ENCODE results near the gene HAND2.

Gene HAND2

DNA sequence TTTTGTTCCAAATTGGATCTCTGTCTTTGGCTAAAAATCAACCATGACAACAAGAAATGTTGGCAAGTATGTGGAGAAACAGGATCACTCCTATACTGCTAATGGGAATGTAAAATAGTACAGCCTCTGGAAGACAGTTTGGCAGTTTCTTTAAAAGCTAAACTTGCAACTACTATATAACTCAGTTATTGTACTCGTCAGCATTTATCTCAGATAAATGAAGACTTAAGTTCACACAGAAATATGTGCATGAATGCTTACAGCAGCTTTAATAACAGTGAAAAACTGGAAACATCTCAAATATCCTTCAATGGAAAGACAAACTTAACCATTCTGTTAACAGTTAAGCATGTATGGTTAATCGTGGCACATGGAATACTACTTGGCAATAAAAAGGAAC lies 15.4 kb upstream of the HAND2 start:
- Mint-ChIP-seq H3K4me1 (ENCODE audit: low read depth) (no peaks in the 10 kb centered on the region), H3K27ac (no peak overlapping the region), H3K4me3 (no peak overlapping the region), H3K9me3 (no peaks in the 10 kb centered on the region), H3K27me3 (ENCODE audit: low read depth) (peaks cover 44% of the 10 kb centered on the region), H3K36me3 (ENCODE audit: low read depth) (no peaks in the 10 kb centered on the region)

DNA sequence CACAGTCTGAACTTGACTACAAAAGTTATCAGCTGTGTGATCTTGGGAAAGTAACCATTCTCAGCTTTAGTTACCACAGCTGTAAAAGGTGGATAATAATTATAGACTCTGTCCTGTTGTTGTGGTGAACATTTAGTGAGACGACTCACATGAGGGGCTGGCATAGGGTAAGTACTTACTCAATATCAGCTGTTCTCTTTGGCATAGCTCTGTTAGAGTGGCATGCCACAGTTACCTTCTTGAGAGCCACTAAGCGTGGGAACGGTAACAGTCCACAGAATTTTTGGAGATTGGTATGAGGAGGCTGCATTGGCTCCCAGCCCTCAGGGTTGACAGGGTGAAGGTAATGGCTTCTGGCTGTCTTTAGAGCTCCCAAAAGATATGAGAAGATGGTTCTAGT lies 13.2 kb upstream of the HAND2 start:
- no peaks in the 10 kb centered on the region for H3K9me3 Mint-ChIP-seq
- peaks cover 3% of the 10 kb centered on the region for H3K36me3 Mint-ChIP-seq (ENCODE audit: low read depth)
- no peak overlapping the region for H3K27ac Mint-ChIP-seq
- peaks cover 5% of the 10 kb centered on the region for H3K4me1 Mint-ChIP-seq (ENCODE audit: low read depth)
- peaks cover 59% of the 10 kb centered on the region for H3K27me3 Mint-ChIP-seq (ENCODE audit: low read depth)
- no peak overlapping the region for H3K4me3 Mint-ChIP-seq

DNA sequence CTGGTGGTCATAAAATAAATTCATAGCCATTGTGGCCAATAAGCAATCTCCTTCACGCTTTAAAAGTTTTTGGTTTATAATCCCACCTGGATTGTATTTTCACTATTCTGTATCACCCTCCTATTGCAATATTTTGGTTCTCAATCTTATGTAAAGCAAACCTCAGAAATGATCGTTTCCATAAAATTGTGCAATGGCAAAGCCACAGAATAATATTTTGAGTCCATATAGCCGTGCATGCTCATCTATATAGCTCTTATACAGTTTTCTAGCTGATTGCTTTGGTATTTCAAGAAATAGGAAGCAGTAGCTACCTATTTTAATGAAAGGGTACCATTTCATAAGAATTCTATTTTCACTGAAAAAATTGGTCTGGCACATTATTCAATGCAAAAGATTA lies 10.0 kb upstream of the HAND2 start:
- peaks cover 5% of the 10 kb centered on the region for H3K4me1 Mint-ChIP-seq (ENCODE audit: low read depth)
- H3K4me3 Mint-ChIP-seq, result no peak overlapping the region
- no peak overlapping the region for H3K27ac Mint-ChIP-seq
- H3K9me3 Mint-ChIP-seq, result peaks cover 3% of the 10 kb centered on the region
- H3K27me3 Mint-ChIP-seq (ENCODE audit: low read depth), result peaks cover 76% of the 10 kb centered on the region
- H3K36me3 Mint-ChIP-seq (ENCODE audit: low read depth), result peaks cover 3% of the 10 kb centered on the region

DNA sequence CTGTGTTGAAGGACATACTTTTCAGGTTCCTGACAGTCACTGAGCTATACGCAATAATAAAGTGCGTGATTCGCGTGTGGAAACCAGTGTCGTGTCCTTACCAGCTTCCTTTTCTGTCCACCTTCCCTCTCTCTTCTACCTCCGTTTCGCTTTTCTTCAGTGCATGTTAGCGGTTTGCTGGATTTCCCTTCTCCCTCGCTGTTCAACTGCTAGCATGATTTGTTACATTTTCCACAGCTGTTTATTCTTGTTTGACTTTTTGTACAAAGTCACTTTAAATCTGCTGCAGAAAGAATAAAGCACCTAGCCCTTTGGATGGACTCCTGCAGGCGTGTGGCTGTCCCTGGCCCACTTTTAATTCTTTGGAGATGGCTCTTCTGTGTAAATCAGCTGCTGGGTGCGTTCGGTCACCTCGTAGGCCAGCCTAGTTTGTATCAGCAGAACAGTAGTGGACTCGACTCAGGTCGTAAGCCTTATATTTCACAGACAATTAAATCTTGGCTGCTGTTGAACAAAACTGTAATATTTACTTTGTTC lies 8.9 kb upstream of the HAND2 start:
- H3K4me1 Mint-ChIP-seq (ENCODE audit: low read depth), result peaks cover 5% of the 10 kb centered on the region
- peaks cover 3% of the 10 kb centered on the region for H3K9me3 Mint-ChIP-seq
- H3K4me3 Mint-ChIP-seq, result peak overlapping the region; percentile 9
- H3K27me3 Mint-ChIP-seq (ENCODE audit: low read depth), result peaks cover 79% of the 10 kb centered on the region
- peaks cover 3% of the 10 kb centered on the region for H3K36me3 Mint-ChIP-seq (ENCODE audit: low read depth)
- no peak overlapping the region for H3K27ac Mint-ChIP-seq

DNA sequence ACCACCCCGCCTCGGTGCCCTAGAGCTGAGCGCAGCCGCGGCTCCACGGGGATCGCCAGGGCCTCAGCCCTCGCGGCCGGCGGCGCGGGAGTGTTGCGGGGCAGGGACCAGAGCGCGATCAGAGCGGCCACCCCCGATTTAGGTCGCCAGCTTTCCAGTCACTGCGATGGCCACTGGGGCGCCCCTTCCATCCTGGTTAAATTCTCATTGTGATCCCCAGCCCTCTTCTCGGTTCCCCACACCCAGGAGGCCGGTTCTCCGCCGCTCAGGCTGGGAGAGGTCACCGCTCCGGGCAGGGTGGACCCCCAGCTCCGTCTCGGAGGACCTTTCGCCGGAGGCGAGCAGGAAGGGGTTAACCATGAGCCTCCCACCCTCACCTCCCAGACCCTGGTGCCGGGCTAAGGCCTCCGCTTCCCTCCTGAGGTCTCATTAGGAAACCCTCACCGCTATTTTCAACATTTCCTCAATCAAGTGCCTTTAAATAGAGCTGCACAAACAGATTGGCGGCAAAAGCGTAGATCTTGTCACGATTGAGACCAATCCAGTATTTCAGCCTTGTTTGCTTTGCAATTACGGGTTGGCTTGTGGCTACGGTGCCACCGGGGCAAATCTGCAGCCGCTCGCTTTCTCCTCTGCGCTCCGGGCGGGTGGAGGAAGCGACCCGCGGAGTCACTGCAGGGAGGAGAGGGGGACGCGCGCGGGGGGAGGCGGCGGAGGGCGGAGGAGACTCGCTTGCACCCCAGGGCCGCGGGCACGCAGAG lies 8.3 kb upstream of the HAND2 start:
- Mint-ChIP-seq H3K27ac (no peak overlapping the region), H3K4me1 (ENCODE audit: low read depth) (peaks cover 5% of the 10 kb centered on the region), H3K4me3 (peak overlapping the region; percentile 28), H3K27me3 (ENCODE audit: low read depth) (peaks cover 80% of the 10 kb centered on the region), H3K36me3 (ENCODE audit: low read depth) (peaks cover 3% of the 10 kb centered on the region), H3K9me3 (peaks cover 3% of the 10 kb centered on the region)

DNA sequence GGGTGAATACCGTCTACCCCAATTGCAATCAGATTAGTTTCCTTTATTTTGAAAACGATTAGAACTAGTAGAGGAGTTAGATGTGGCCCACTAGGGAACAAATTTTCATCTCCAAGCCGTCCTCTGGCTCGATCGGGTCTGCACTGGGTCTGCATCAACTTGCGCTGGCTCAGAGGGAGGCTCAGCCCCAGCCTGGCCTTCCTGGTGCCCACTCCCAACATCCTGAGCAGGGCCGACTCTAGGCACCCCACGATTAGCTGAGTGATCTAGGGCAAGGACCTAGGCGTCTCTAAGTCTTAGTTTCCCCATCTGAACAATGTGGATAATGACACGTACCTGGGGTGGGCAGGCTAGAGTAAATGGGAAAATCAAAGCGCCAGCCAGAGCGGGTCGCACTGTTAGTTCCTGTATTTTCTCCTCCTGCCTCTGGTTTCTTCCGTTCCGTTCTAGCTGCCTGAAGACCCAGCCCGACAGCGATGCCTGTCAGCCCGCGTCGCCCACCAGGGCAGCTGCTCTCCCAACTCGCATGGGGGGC lies 7.7 kb upstream of the HAND2 start:
- H3K4me3 Mint-ChIP-seq, result no peak overlapping the region
- H3K4me1 Mint-ChIP-seq (ENCODE audit: low read depth), result peaks cover 5% of the 10 kb centered on the region
- H3K9me3 Mint-ChIP-seq, result peaks cover 3% of the 10 kb centered on the region
- peaks cover 84% of the 10 kb centered on the region for H3K27me3 Mint-ChIP-seq (ENCODE audit: low read depth)
- H3K36me3 Mint-ChIP-seq (ENCODE audit: low read depth), result peaks cover 3% of the 10 kb centered on the region
- H3K27ac Mint-ChIP-seq, result no peak overlapping the region

DNA sequence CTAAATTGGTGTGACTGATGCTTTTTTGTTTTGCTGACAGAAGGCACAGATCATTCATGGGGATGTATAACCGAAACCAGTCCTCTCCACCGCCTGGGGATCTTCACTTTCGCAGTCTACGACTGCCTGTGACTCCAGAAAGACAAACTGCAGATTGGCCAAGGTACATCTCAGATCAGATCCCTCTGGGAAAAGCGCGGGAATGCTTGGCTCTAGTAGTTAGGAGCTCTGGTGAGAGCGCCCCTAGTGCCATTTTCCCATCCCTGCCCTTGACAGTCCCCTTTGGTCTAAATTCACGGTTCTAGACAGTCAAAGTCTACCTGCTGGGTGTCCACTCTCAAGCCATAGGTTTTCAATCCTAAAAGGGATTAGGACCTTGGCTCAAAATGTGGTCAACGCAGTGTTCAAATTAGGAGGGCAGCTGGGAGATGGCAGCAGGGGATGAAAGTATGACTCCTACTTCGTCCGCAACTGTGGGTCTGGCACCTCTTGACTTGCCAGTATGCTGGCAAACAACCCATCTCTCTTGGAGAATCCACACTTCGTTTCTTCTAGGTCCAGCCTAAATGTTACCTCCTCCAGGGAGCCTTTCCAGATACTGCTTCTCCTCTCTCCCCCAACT lies 6.9 kb upstream of the HAND2 start:
- no peak overlapping the region for H3K27ac Mint-ChIP-seq
- H3K4me1 Mint-ChIP-seq (ENCODE audit: low read depth), result peaks cover 5% of the 10 kb centered on the region
- peaks cover 3% of the 10 kb centered on the region for H3K9me3 Mint-ChIP-seq
- no peak overlapping the region for H3K4me3 Mint-ChIP-seq
- H3K27me3 Mint-ChIP-seq (ENCODE audit: low read depth), result peaks cover 92% of the 10 kb centered on the region
- H3K36me3 Mint-ChIP-seq (ENCODE audit: low read depth), result peaks cover 3% of the 10 kb centered on the region

DNA sequence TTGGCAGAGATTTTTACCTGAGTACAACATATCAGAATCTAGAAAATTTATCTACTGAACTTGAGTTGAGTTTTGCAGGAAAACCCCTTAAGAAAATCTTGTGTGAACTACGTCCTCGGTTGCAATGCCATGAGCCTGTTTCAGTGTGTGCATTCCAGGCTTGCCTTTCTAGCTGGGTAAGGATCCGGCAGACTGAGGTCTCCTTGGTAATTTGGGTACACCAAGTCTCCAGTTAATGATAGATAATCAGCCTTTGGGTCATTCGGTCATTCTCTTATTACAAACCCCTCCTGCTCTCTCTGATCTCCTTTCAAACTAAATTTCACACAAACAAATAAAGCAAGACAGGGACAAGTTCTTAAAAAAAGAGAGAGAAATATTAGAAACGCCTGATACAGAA lies 5.9 kb upstream of the HAND2 start:
- no peak overlapping the region for H3K27ac Mint-ChIP-seq
- peaks cover 5% of the 10 kb centered on the region for H3K4me1 Mint-ChIP-seq (ENCODE audit: low read depth)
- peaks cover 3% of the 10 kb centered on the region for H3K9me3 Mint-ChIP-seq
- H3K4me3 Mint-ChIP-seq, result no peak overlapping the region
- H3K27me3 Mint-ChIP-seq (ENCODE audit: low read depth), result peaks cover 96% of the 10 kb centered on the region
- H3K36me3 Mint-ChIP-seq (ENCODE audit: low read depth), result peaks cover 3% of the 10 kb centered on the region

DNA sequence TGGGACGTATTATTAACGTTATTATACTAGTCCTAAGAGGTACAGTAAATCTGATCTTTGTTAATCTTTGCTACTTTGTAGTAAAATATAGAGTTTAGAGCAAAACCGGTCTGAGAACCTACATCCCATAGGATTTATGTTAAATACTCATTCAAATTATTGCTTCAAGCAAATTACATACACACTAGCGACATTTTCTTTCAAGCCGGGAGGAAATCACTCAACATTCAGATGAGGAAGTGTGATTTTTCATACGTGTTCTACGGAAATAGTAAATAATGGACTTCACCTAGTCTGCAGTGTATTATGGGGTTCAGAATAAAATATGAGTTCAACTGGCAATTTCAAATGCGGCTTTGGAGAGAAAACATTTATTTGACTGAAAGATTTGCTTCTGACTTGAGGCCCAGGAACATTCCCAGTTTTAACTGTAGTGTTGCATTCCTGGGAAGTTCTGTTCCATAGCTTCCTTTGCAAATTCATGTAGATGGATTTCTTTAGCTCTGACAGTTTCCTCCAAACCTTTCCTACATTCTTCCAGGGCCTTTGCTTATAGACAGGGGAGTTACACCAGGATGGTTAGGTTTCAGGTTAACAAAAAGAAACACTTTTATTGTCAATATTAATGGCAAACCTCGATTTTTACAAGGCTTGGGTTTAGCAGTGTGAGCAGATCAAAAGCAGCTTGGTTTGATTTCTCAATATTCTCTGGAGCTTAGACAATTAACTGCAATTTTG lies 5.3 kb upstream of the HAND2 start:
- Mint-ChIP-seq H3K27ac (no peak overlapping the region), H3K4me3 (no peak overlapping the region), H3K4me1 (ENCODE audit: low read depth) (peaks cover 5% of the 10 kb centered on the region), H3K36me3 (ENCODE audit: low read depth) (peaks cover 3% of the 10 kb centered on the region), H3K9me3 (peaks cover 3% of the 10 kb centered on the region), H3K27me3 (ENCODE audit: low read depth) (peaks cover 100% of the 10 kb centered on the region)

DNA sequence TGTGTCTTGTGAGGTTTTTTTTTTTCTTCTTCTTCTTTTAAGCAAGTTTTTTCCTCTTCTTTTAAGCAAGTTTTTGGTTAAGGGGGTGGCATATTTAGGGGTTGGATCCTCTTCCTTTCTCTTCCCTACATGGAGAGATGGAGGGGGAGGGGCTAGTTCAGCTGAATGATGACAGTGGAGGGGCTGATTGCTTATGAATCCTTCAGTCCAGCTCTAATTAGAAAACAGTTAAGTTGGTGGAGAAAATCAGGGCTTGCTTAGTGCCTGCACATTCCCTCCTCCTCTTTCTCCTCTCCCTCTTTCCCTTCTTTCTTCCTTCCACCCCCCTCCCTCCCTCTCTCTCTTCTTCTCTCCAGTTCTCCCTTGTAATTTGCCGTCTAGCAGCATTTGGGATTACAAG lies 4.4 kb upstream of the HAND2 start:
- H3K9me3 Mint-ChIP-seq, result peaks cover 3% of the 10 kb centered on the region
- peaks cover 99% of the 10 kb centered on the region for H3K27me3 Mint-ChIP-seq (ENCODE audit: low read depth)
- no peak overlapping the region for H3K27ac Mint-ChIP-seq
- no peak overlapping the region for H3K4me3 Mint-ChIP-seq
- peaks cover 3% of the 10 kb centered on the region for H3K36me3 Mint-ChIP-seq (ENCODE audit: low read depth)
- peaks cover 8% of the 10 kb centered on the region for H3K4me1 Mint-ChIP-seq (ENCODE audit: low read depth)

DNA sequence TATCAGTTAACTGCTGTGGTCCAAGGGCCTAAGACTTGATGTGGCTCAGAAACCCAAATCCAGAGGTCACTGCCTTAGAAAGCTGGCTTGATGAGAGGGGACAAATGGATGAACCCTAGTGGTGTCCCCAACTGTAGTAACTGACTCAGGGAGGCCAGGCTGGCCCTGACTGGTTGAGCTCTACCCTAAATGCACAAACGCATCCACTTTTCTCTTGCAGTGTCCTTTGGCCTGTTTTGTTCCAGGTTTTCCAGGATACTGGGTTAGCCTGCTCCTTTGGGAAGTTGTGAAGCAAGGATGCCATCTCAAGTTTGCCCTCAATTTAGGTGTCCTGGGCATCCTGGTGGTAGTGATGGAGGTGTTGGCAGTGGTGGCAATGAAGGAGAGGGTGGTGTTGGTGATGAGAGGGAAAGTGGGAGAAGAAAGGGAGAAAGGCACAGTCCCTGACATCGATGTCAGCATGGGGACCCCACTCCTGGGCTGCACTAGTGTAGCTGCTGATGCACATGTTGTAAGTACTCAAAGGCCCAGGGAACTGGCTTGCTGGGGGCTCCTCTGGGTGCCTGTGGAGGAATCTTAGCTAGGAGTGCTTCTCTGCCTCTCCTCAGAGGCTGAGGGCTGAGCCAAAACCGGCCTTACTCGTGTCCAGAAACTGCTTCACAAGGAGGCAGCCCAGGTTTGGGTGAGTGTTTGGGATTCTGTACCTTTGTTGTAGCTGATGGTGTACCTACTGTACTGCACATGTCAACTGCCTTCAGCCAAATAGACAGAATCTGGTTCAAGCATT lies 2.9 kb upstream of the HAND2 start:
- no peak overlapping the region for H3K27ac Mint-ChIP-seq
- H3K4me3 Mint-ChIP-seq, result no peak overlapping the region
- H3K36me3 Mint-ChIP-seq (ENCODE audit: low read depth), result peaks cover 5% of the 10 kb centered on the region
- H3K27me3 Mint-ChIP-seq (ENCODE audit: low read depth), result peaks cover 93% of the 10 kb centered on the region
- H3K4me1 Mint-ChIP-seq (ENCODE audit: low read depth), result peaks cover 3% of the 10 kb centered on the region
- H3K9me3 Mint-ChIP-seq, result peaks cover 11% of the 10 kb centered on the region

DNA sequence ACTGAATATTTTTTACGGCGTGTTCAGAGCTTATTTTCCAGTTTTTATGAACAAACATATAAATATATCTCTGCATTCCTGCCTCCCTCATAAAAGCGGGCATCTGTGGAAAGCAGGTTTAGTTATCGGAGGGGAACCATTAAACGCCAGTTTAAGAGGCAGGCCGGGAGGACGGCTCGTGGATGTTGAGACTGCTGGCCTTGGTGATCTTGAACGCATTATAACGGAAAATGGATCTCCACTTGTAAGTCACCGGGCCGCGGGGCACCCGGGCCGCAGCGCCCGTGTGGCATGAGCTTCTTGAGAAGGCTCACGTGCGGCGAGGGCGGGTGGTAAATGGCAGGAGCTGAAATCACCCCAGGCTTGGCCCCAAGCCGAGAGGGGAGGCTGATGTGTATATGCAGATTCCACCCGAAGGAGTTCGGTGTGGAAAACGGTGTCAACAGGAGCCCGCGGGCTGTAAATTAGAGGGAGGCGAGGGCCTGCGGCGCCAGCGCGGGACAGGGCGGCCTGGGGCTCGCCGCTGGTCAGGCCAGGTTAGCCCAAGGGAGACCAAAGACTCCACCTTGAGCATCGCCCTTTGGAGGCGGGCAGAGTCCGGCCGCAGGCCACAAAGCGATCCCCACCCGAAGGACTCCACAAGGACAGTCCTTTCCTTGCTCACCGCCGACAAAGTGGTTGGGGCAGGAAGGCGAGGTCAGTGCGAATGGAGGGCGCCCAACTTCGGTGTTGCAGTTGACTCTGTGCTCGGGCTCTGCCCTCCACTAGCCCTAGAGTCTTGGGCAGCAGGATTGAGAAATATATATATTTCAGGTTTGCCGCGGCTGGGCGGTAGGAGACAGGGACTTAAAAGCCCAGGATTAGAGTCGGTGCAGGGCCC lies 1.3 kb upstream of the HAND2 start:
- peaks cover 8% of the 10 kb centered on the region for H3K9me3 Mint-ChIP-seq
- H3K27ac Mint-ChIP-seq, result peak overlapping the region; percentile 49
- peaks cover 5% of the 10 kb centered on the region for H3K4me1 Mint-ChIP-seq (ENCODE audit: low read depth)
- peaks cover 93% of the 10 kb centered on the region for H3K27me3 Mint-ChIP-seq (ENCODE audit: low read depth)
- H3K4me3 Mint-ChIP-seq, result no peak overlapping the region
- peaks cover 8% of the 10 kb centered on the region for H3K36me3 Mint-ChIP-seq (ENCODE audit: low read depth)

DNA sequence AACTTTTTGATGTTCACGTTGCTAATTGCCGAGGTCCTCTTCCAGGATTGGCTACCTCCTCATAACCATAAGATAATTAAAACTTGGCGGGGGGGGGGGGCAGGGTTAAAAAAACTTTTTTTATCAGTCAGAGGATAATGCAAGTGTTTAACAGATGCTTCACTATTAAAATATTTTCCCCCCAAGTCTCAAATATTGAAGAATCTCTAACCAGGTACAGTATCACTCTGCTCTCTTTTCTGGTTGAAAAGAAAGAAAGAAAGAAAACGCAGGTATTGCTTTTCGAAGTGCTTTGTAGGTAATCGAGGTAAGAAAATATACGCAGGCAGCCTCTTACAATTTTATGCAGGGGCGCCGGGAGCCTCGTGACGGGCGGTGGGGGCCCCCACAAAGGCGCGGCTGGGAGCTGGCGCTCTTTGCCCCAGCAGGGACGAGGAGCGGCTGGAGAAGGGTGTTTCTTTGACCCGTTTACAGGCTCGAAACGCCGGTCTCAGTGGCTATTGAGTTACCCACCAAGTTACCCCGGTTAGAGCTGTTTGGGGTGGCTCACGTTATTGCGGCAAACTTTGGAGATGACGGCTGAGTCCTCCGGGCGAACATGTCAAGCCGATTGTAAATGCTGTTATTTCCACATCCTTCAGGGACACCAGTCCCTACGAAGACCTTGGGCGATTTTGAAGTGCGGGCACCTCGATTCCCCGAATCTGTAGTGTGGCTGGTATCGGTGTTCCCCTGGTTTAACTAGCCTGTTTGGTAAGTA lies 477 bp upstream of the HAND2 start:
- Mint-ChIP-seq H3K4me1 (ENCODE audit: low read depth) (peaks cover 9% of the 10 kb centered on the region), H3K27ac (peak overlapping the region; percentile 36), H3K27me3 (ENCODE audit: low read depth) (peaks cover 93% of the 10 kb centered on the region), H3K36me3 (ENCODE audit: low read depth) (peaks cover 11% of the 10 kb centered on the region), H3K4me3 (no peak overlapping the region), H3K9me3 (peaks cover 12% of the 10 kb centered on the region)
